Skin of body (tissue), 2 donors: ENCODE measurements around the gene CYP2B6. TPM values are rescaled to one million over a fixed set of nuclear protein-coding genes. Genes with fewer than 3 reads are reported as not detected.
"Not testable (repeated sequence)": the region's sequence is repeated elsewhere in the genome, so short reads cannot be mapped to it uniquely, and the experiment has no call there.

Experiments
- DNase-seq: peaks from one replicate; lab custom pipeline; 2025; lab: John Stamatoyannopoulos, UW
- total RNA-seq: library from RNA; depleted of rRNA; stranded (reverse); fragments of >200 nt; gene quantifications from one replicate; pipeline ENCODE4 v1.2.3, GENCODE V29; 2014

CYP2B6 gene
- total RNA-seq, result 0.20 TPM

GRCh38 chr19:40990972-40991381, at the start of gene CYP2B6:
CYP2B6 (plus strand) TSS chr19:40991282; CDS start chr19:40991306, 24 bp downstream.
- no peak for DNase-seq

GRCh38 chr19:40941481-40942219, 49.4 kb upstream of the CYP2B6 start:
- DNase-seq, result no peak

- DNase-seq, result no peak
Observed at GRCh38 chr19:40945645-40946044, 45.4 kb upstream of the CYP2B6 start.

- no peak for DNase-seq
Observed at GRCh38 chr19:40947114-40947513, 44.0 kb upstream of the CYP2B6 start.

- DNase-seq, result no peak
Observed at GRCh38 chr19:40947573-40947972, 43.5 kb upstream of the CYP2B6 start.

- DNase-seq, result no peak
Observed at GRCh38 chr19:40948580-40949299, 42.3 kb upstream of the CYP2B6 start.

- DNase-seq, result no peak
Observed at GRCh38 chr19:40954573-40954972, 36.5 kb upstream of the CYP2B6 start.

GRCh38 chr19:40959338-40959737, 31.7 kb upstream of the CYP2B6 start:
- DNase-seq, result no peak

GRCh38 chr19:40960062-40960685, 30.9 kb upstream of the CYP2B6 start:
- no peak for DNase-seq

GRCh38 chr19:40960780-40961179, 30.3 kb upstream of the CYP2B6 start:
- DNase-seq, result no peak

- DNase-seq, result no peak
Observed at GRCh38 chr19:40962460-40962961, 28.6 kb upstream of the CYP2B6 start.

- DNase-seq, result not testable (repeated sequence)
Observed at GRCh38 chr19:40964361-40964760, 26.7 kb upstream of the CYP2B6 start.

GRCh38 chr19:40965351-40965750, 25.7 kb upstream of the CYP2B6 start:
- not testable (repeated sequence) for DNase-seq

GRCh38 chr19:40966591-40966990, 24.5 kb upstream of the CYP2B6 start:
- not testable (repeated sequence) for DNase-seq

- DNase-seq, result not testable (repeated sequence)
Observed at GRCh38 chr19:40968065-40968464, 23.0 kb upstream of the CYP2B6 start.

- not testable (repeated sequence) for DNase-seq
Observed at GRCh38 chr19:40969721-40970120, 21.4 kb upstream of the CYP2B6 start.

GRCh38 chr19:40970396-40971345, 20.4 kb upstream of the CYP2B6 start:
- not testable (repeated sequence) for DNase-seq

GRCh38 chr19:40974633-40975037, 16.4 kb upstream of the CYP2B6 start:
- no peak for DNase-seq

GRCh38 chr19:40976134-40976533, 14.9 kb upstream of the CYP2B6 start:
- DNase-seq, result no peak

- DNase-seq, result no peak
Observed at GRCh38 chr19:40976724-40977123, 14.4 kb upstream of the CYP2B6 start.

GRCh38 chr19:40979759-40980158, 11.3 kb upstream of the CYP2B6 start:
- not testable (repeated sequence) for DNase-seq
